Stimulated activated CD4-positive, alpha-beta T cell treated with anti-CD3 and anti-CD28 coated beads, TNF-alpha, amount 100 ng/mL, for 1 hour (primary cell): ENCODE measurements around the gene SOAT1.

Source experiments
- DNase-seq, 3 donors: peaks; one replicate each; pipeline ENCODE4 v3.0.0-alpha.2; 2020; ENCODE audit warnings: low read depth in 3 of 3, low spot score in 1 of 3

The SOAT1 gene

DNA sequence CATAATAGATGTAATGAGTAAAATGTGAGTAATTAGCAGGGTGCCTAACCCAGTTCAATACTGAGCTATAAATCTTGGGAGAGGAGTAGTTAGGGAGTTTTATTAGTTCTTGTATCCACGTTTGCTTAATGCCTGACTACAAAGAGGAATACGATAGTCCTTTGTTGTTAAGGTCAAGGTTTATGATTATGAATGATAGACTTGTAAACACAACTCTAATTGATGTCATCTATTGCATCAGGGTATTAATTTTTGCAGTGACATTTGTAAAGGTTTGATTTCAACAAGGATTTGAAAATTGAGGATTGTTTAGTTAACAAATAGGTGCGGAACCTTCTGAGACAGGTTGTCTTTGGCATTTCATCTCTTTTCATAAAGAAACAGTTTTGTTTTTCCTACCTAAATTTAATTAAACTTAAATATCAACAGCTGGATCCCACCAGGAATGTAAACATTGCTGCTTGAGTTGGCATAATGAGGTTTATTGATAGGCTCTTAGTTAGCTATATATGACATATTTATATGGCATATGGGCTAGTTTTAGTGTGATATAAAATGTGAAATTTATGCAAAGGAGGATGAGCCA lies 9.7 kb downstream of the SOAT1 start:
- DNase-seq, result no peak

DNA sequence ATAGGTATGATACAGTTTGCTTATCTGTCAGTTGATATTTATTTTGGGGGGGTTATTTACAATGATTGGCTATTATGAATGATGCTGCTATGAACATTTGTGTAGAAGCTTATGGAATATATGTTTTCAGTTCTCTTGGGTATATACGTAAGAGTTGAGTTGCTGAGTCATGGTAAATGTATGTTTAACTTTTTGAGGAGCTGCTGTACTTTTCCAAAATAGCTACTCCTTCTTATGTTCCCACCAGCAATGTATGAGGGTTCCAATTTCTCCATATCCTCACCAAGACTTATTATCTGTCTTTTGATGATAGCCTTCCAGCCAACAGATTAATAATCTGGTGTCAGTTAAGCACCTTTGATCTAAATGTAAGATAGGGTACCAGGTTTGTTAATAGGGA lies 11.9 kb downstream of the SOAT1 start:
- no peak for DNase-seq

- no peak for DNase-seq
These were observed 16.7 kb downstream of the SOAT1 start for GRCh38 chr1:179310291-179310690.

GRCh38 chr1:179310721-179311120 lies 17.1 kb downstream of the SOAT1 start:
- no peak for DNase-seq

DNA sequence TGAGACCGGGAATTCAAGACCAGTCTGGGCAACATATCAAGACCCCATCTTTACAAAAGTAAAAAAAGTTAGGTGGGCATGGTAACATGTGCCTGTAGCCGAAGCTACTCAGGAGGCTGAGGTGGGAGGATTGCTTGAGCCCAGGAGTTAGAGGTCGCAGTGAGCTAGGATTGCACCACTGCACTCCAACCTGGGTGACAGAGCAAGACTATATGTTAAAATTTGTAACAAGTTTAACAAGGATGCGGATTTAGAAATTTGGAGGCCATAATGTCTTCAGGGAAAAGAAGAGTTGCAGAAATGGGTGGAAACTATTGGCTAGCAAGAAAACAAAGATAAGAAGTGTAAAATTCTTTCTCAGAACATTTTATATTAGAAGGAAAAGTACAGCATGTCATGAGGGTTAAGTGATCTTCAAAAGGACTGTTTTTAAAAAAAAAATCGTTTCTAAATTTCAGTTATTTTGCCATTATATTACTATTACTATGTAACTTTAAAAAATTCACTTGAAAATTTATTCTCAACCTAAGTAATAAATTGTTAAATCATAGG lies 17.6 kb downstream of the SOAT1 start:
- DNase-seq, result no peak

- DNase-seq, result no peak
These were observed 19.4 kb downstream of the SOAT1 start for GRCh38 chr1:179313004-179313403.

DNA sequence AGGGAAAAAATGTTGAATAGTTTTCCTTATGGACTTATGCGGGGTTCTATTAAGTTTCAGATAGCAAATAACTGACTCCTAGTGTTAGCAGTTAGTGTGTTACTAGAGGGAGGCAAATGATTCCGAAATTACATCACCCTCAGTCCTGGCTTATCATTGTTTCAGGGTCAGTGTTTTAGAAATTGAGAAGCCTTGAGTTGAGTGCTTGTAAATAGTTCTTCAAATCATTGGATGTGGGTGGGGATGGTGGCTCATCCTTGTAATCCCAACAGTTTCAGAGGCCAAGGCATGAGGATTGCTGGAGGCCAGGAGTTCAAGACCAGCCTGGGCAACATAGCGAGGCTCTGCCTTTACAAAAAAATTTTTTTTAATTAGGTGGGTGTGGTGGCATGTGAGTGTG lies 21.3 kb downstream of the SOAT1 start:
- DNase-seq, result no peak

DNA sequence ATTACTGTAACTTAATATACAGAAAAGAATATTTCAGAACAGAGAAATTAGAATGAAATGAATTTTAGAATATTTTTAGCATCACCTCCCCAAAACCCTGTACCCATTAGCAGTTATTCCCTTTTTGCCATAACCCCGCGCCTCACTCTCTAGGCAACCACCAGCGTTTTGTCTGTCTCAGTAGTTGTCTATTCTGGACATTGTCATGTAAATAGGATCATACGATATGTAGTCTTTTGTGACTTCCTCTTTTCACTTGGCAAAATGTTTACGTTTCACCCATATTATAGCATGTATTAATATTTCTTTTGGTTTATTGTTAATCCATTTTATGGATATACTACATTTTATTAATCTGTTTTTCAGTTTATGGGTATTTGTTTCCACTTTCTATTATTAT lies 24.9 kb downstream of the SOAT1 start:
- no peak for DNase-seq

GRCh38 chr1:179321533-179322216 lies 28.1 kb downstream of the SOAT1 start:
- DNase-seq, result no peak

GRCh38 chr1:179322557-179322956 lies 29.0 kb downstream of the SOAT1 start:
- no peak for DNase-seq

DNA sequence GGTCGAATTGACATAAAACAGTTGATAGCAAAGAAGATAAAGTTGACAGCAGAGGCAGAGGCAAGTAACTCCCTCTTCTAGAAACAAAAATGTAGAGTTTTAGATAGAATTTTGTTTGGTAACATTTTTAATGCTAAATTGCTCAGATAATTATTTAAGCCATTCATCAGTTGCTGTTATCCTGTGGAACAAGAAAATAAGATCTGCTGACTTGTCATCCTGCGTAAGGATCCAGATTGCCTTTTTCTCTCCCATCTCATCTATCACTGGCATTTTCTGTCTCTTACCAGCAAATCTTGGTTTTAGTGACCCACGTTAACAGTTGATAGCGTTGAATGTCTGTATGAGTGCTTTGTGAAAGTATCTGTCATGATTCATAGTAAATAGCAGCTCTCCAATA lies 29.8 kb downstream of the SOAT1 start:
- DNase-seq, result no peak

- DNase-seq, result no peak
These were observed 32.2 kb downstream of the SOAT1 start for GRCh38 chr1:179325836-179326235.

- DNase-seq, result no peak
These were observed 33.1 kb downstream of the SOAT1 start for GRCh38 chr1:179326746-179327145.

- DNase-seq, result no peak
These were observed 33.6 kb downstream of the SOAT1 start for GRCh38 chr1:179327196-179327595.

DNA sequence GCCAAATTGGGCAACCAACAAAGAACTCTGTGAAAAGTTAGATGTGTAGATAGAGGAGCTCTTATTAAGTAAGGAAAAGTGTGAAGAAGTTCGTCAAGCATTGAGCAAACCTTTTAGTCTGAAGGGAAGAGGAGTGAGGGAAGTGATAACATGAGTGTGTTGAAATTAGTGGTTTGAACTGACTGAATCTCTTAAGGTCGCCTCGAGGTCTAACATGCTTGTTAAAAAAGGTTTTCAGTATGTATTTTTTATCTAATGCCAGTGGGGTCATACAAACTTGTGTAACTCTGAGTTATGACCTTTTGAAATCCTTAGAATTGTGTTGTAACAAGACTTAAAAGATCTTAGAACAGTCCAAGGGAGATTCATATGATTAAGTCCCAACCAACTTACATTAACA lies 34.1 kb downstream of the SOAT1 start:
- DNase-seq, result no peak

DNA sequence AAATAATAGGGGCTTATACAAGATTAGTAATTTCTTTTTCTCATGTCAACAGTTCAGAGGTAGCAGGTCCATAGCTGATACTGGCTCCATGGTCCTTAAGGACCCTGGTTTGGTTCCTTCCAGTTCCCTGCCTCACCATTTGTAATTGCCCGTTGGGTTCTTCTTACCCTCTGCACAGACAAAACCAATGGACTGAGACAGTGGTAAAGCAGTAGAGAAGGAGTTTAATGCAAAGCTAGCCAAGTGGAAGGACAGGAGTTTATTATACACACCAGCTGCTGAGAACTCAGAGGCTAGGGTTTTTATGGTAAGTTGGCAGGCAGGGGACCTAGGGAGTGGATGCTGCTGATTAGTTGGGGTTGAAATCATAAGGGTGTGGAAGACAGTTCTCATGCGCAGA lies 36.3 kb downstream of the SOAT1 start:
- DNase-seq, result no peak

DNA sequence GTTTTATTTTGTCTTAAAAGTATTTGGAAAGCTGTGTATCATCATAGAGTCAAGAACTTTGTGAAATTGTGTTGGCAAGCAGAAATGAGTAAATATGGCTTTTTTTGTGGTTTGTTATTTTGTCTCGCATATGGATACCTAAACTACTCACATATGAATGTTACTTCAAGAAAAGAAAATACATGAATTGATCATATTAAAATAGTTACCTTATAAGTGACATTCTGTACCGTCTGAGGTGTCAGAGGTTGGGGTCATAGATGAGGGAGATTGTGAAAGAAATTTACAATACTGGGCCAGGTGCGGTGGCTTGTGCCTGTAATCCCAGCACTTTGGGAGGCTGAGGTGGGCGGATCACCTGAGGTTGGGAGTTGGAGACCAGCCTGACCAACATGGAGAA lies 40.8 kb downstream of the SOAT1 start:
- DNase-seq, result no peak

- DNase-seq, result no peak
These were observed 43.7 kb downstream of the SOAT1 start for GRCh38 chr1:179337288-179337687.

GRCh38 chr1:179337942-179338560 lies 44.5 kb downstream of the SOAT1 start:
- no peak for DNase-seq

DNA sequence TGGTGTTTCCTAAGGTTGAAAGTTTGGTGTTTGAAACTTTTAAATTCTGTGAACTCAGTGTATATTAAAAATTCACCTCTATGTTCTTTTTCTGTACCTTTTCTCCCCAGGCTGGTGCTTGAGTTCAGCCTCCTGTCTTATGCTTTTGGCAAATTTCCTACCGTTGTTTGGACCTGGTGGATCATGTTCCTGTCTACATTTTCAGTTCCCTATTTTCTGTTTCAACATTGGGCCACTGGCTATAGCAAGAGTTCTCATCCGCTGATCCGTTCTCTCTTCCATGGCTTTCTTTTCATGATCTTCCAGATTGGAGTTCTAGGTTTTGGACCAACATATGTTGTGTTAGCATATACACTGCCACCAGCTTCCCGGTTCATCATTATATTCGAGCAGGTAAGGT lies 47.3 kb downstream of the SOAT1 start:
- DNase-seq, result no peak

DNA sequence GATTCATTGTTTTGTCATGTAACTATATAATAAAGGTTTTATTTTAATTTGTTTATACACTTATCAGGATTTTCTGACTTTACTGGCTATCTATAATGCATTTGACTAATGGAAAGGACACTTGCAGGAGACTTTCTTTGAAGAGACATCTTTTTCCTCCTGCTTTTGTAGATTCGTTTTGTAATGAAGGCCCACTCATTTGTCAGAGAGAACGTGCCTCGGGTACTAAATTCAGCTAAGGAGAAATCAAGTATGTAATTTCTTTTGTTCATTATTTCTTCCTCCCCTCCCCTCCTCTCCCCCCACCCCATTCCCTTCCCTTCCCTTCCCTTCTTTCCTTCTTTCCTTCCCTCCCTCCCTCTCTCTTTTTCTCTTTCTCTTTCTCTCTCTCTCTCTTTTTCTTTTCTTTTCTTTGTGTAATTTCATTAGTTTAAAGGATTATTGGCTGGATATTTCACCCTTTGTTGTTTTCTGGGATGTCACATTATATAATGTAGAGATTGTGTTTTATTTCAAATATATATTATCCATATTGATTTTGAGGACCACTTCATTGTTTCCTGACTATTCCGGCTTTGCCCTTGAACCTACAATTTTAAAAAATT lies 48.4 kb downstream of the SOAT1 start:
- DNase-seq, result no peak

DNA sequence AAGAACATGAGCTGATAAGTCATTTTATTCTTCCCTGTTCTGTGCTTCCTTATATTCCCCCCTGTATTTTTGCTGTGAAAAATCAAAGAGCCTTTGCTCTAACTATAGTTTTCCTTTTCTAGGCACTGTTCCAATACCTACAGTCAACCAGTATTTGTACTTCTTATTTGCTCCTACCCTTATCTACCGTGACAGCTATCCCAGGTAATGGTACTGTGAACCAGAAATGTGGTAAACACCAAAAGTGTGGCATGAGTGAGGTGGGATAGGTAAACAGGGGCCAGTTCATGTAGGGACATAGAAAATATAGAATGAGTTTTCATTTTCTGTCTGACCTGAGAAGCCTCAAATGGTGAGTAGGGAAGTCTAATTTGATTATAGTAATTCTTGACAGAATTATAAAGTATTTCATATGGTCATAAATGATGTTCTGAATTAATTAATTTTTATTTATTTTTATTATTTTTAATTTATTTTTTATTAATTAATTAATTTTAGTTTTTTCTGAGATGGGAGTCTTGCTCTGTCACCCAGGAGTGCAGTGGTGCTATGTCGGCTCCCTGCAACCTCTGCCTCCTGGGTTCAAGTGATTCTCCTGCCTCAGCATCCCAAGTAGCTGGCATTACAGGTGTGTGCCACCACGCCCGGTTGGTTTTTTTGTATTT lies 49.3 kb downstream of the SOAT1 start:
- DNase-seq, result no peak
